Thoracic aorta (tissue), 2 donors: ENCODE measurements around the gene IGSF6. TPM values are rescaled to one million over a fixed set of nuclear protein-coding genes. Genes with fewer than 3 reads are reported as not detected.
"Not testable (repeated sequence)": the region's sequence is repeated elsewhere in the genome, so short reads cannot be mapped to it uniquely, and the experiment has no call there.

Experiments used
- ATAC-seq: fragments of 150-250 bp; one replicate; pipeline ENCODE4 v1.8.0; 2017; ENCODE audit warnings: low read depth; ENCODE audit not compliant: insufficient number of reproducible peaks, low FRiP score
- DNase-seq: peaks from one replicate; pipeline ENCODE4 v3.0.0-alpha.2; 2020; ENCODE audit warnings: low spot score
- H3K27ac ChIP-seq, 2 donors: fragments of 200-600 bp; sonication (generic); 1 replicate in 1 of 2; 2 replicates in 1 of 2; pipeline ENCODE4 v1.5.1; 2016; ENCODE audit warnings: mild to moderate bottlenecking in 2 of 2, moderate library complexity in 2 of 2
- H3K27me3 ChIP-seq: fragments of 200-600 bp; sonication (generic); replicated peaks from 2 replicates; pipeline ENCODE4 v1.6.0; 2016; ENCODE audit warnings: mild to moderate bottlenecking; ENCODE audit not compliant: insufficient read depth
- H3K36me3 ChIP-seq: fragments of 200-600 bp; sonication (generic); one replicate; pipeline ENCODE4 v1.5.1; 2016
- H3K4me1 ChIP-seq, 2 donors: fragments of 200-600 bp; sonication (generic); 1 replicate in 1 of 2; 2 replicates in 1 of 2; pipeline versions ENCODE4 v1.5.1 to v1.6.0; 2016; ENCODE audit warnings: low read depth in 2 of 2, mild to moderate bottlenecking in 1 of 2; ENCODE audit not compliant: control insufficient read depth in 1 of 2
- H3K4me3 ChIP-seq: fragments of 200-600 bp; sonication (generic); 2 replicates; pipeline ENCODE4 v1.5.1; 2016; ENCODE audit warnings: mild to moderate bottlenecking
- H3K9me3 ChIP-seq: fragments of 200-600 bp; sonication (generic); 2 replicates; pipeline ENCODE4 v1.5.1; 2016
- total RNA-seq, 2 donors: library from RNA; depleted of rRNA; stranded (reverse); fragments of >200 nt; gene quantifications; one replicate each; pipeline versions ENCODE4 v1.1.0 to v1.2.3, GENCODE V29; 2016
- TF ChIP-seq, protein P1 (sequence below): fragments of 200-600 bp; sonication (generic); IDR thresholded peaks from one replicate; pipeline ENCODE4 v1.5.1; 2019; ENCODE audit warnings: antibody characterized with exemption

The IGSF6 gene
- total RNA-seq, 2 donors from 2014 or later = 4.2 to 4.3 TPM

DNA sequence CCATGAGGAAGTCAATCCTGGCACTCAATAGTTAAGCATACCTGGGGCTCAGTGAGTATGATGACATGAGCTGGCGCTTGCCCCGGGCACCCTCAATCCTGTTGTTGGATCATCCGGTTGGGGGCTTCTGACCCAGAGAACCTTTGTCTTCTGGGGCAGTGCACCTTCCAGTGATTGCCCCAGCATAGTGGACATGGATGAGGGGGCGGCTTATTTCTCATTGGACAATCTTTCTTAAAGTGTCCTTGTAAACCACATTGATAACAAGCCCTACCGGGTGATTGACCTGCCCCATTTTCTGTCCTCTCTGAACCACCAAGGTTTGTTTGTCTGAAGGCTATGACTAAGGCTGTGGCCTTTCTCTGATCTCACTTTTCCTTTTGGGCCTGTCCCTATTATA, 18.2 kb downstream of the IGSF6 start:
- Histone ChIP-seq H3K4me1 (no peaks in the 10 kb centered on the region), H3K36me3 (peaks cover 12% of the 10 kb centered on the region), H3K27ac (no peak overlapping the region), H3K27me3 (no peaks in the 10 kb centered on the region), H3K9me3 (no peaks in the 10 kb centered on the region), H3K4me3 (no peak overlapping the region)
- ATAC-seq (no peak), DNase-seq (no peak)
- TF ChIP-seq, protein P1, sequence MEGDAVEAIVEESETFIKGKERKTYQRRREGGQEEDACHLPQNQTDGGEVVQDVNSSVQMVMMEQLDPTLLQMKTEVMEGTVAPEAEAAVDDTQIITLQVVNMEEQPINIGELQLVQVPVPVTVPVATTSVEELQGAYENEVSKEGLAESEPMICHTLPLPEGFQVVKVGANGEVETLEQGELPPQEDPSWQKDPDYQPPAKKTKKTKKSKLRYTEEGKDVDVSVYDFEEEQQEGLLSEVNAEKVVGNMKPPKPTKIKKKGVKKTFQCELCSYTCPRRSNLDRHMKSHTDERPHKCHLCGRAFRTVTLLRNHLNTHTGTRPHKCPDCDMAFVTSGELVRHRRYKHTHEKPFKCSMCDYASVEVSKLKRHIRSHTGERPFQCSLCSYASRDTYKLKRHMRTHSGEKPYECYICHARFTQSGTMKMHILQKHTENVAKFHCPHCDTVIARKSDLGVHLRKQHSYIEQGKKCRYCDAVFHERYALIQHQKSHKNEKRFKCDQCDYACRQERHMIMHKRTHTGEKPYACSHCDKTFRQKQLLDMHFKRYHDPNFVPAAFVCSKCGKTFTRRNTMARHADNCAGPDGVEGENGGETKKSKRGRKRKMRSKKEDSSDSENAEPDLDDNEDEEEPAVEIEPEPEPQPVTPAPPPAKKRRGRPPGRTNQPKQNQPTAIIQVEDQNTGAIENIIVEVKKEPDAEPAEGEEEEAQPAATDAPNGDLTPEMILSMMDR = no peak

DNA sequence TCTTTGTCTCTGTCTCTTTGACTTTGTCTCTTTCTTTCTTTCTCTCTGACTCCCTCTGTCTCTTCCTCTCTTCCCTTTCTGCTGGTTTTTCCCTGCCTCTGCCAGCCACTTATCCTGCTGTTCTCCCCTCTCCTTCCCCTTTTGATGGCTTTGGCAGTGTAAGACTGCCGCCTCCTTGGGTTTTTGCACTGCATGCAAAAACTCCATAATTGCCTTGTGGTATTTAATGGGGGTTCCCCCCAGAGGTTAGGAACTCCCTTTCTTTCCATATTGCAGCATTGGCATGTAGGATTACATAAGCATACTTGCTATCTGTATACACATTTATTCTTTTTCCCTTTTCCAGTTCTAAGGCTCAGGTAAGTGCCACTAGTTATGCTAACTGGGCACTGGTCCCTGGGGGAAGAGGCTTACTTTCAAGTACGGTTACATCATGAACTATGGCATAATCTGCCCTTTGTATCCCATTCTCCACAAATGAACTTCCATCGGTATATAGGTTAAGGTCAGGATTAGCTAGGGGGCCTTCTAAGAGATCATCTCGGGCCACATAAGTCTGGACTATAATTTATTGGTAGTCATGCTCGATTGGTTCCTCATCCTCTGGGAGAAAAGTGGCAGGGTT, 20.3 kb downstream of the IGSF6 start:
- H3K4me1 ChIP-seq, ATAC-seq, H3K27ac ChIP-seq, DNase-seq, H3K9me3 ChIP-seq, H3K27me3 ChIP-seq, H3K4me3 ChIP-seq: not testable (repeated sequence)
- peaks cover 14% of the 10 kb centered on the region for H3K36me3 ChIP-seq

DNA sequence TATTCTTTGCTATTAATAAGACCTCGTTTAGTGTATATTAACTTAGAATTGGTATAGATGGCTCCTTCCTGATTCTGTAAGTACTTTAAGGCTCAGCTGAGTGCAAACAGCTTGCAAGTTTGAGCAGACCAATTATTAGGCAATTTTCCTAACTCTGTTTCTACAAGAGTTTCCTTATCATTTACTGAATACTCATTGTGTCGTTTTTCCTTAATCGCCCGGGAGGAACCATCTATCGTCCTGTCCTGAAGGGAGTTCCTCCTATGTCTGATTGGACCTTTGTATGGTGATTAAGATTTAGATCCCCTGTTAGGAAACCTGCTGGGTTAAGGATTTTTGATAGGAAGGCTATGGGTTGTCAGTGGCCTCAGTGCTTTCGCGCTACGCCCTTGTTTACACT, 21.0 kb downstream of the IGSF6 start:
- not testable (repeated sequence) for H3K4me3 ChIP-seq, H3K27ac ChIP-seq, ATAC-seq, H3K9me3 ChIP-seq, H3K4me1 ChIP-seq, DNase-seq, H3K27me3 ChIP-seq
- peaks cover 14% of the 10 kb centered on the region for H3K36me3 ChIP-seq

DNA sequence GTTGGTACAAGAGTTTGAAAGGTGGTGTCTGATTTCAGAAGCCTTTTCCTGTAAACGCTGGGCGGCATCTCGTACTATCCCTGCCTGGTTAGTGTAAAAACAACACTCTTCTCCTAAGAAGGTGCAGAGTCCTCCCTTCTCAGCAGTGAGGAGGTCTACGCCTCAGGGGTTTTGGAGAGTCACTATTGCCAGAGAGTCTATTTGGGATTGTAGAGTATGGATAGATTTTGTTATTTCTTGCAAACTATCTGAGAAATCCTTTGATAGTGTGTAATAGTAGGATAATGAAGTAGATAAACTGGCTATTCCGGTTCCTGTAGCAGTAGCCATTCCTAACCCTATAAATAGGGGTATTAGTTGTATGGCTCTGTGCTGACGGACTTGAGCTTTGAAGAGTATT, 21.5 kb downstream of the IGSF6 start:
- DNase-seq, H3K9me3 ChIP-seq, H3K4me3 ChIP-seq, H3K27me3 ChIP-seq, ATAC-seq, H3K4me1 ChIP-seq, H3K27ac ChIP-seq: not testable (repeated sequence)
- peaks cover 14% of the 10 kb centered on the region for H3K36me3 ChIP-seq

DNA sequence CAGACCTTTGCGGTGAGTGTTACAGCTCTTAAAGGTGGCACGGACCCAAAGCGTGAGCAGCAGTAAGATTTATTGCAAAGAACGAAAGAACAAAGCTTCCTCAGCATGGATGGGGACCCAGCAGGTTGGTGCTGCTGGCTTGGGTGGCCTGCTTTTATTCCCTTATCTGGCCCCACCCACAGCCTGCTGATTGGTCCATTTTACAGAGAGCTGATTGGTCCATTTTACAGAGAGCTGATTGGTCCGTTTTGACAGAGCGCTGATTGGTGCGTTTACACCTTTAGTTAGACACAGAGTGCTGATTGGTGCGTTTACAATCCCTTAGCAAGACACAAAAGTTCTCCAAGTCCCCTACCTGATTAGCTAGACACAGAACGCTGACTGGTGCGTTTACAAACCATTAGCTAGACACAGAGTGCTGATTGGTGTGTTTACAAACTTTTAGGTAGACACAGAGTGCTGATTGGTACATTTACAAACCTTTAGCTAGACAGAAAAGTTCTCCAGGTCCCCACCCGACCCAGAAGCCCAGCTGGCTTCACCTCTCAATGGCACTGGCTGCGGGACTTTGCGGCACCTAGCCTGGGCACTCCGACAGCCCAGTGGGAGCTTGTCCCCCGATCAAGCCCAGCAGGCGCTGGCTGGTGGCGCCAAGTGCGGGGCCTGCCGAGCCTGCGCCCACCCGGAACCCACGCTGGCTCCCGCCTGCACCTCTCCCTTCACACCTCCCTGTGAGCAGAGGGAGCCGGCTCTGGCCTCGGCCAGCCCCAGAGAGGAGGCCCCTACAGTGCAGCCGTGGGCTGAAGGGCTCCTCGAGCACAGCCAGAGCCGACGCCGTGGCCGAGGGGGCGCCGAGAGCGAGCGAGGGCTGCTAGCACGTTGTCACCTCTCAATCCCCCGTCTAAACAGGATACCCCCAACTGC, 22.5 kb downstream of the IGSF6 start:
- not testable (repeated sequence) for H3K4me3 ChIP-seq, ATAC-seq, H3K9me3 ChIP-seq, DNase-seq, H3K27me3 ChIP-seq, H3K4me1 ChIP-seq, H3K27ac ChIP-seq, H3K36me3 ChIP-seq

GRCh38 chr16:21628772-21629171, 23.6 kb downstream of the IGSF6 start:
- Histone ChIP-seq H3K27ac (no peak overlapping the region), H3K4me1 (peaks cover 0 to 4% of the 10 kb centered on the region in 2 donors), H3K4me3 (no peak overlapping the region), H3K9me3 (no peaks in the 10 kb centered on the region), H3K36me3 (peaks cover 11% of the 10 kb centered on the region), H3K27me3 (no peaks in the 10 kb centered on the region)
- TF ChIP-seq, protein P1 = no peak
- DNase-seq = no peak
- ATAC-seq = no peak

GRCh38 chr16:21628121-21628726, 24.2 kb downstream of the IGSF6 start:
- H3K4me3 ChIP-seq = no peak overlapping the region
- H3K36me3 ChIP-seq = peaks cover 11% of the 10 kb centered on the region
- no peaks in the 10 kb centered on the region for H3K27me3 ChIP-seq
- H3K27ac ChIP-seq = no peak overlapping the region
- peaks cover 0 to 4% of the 10 kb centered on the region in 2 donors for H3K4me1 ChIP-seq
- TF ChIP-seq, protein P1 = no peak
- DNase-seq = no peak
- no peak for ATAC-seq
- no peaks in the 10 kb centered on the region for H3K9me3 ChIP-seq
